ENCODE results near the gene KRT72.

Gene KRT72

GRCh38 chr12:52615208-52615868 is 14.1 kb upstream of the KRT72 start:
- Histone ChIP-seq H3K4me1 (ENCODE audit: insufficient read depth, low read length) (no peaks in the 10 kb centered on the region; the same call in 1 of the 2 replicates), H3K4me3 (ENCODE audit: low read length) (no peak overlapping the region), H3K9me3 (ENCODE audit: insufficient read depth, low read depth, low read length) (no peaks in the 10 kb centered on the region), H3K27me3 (ENCODE audit: insufficient read depth, low read length) (peaks cover 6% of the 10 kb centered on the region; the same call in 1 of the 2 replicates), H3K36me3 (ENCODE audit: insufficient read depth, low read length) (no peaks in the 10 kb centered on the region), H3K9ac (ENCODE audit: low read depth, low read length) (no peak overlapping the region), H3K27ac (ENCODE audit: low read depth, low read length) (no peak overlapping the region)
- WGBS = 100% methylated on average over 3 of the region's 6 CpGs

DNA sequence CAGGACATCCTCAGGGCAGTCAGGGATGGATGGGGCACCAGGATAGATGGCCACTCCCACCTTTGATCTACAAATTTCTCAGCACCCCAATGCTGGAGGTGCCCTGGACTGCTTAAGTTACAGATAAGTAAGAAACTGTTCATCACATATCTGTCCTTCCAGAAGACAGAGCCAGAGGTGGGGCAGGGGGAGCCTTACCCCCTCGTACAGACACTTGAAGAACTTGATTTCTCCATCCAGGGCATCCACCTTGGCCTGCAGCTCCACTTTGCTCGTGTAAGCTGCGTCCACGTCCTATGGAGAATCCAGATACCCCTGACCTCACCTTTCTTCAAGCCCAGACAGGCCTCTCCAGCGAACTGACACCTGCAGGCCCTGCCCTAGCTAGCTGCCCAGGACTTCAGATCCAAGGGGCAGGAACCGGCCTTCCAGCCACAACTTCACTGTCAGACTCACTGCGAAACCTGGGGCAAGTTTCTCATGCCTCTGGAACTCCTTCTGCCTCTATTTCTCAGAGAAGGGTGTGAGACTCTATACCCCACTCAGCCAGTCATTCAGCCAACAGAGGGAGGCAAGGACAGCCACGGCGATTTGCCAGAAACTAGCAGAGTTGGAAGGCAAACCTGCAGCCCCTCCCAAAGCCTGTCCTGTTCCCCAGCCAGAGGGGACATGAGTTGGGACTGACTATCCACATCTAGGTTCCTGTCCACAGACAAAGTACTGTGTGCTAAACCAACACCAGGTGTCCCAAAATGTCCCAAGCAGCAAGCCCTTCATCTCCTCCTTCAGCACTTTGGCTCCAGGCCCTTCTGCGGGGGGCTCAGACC is 13.3 kb upstream of the KRT72 start:
- Histone ChIP-seq H3K4me3 (ENCODE audit: low read length) (no peak overlapping the region), H3K4me1 (ENCODE audit: insufficient read depth, low read length) (no peaks in the 10 kb centered on the region), H3K27ac (ENCODE audit: low read depth, low read length) (no peak overlapping the region), H3K27me3 (ENCODE audit: insufficient read depth, low read length) (peaks cover 6% of the 10 kb centered on the region; the same call in 1 of the 2 replicates), H3K36me3 (ENCODE audit: insufficient read depth, low read length) (no peaks in the 10 kb centered on the region), H3K9me3 (ENCODE audit: insufficient read depth, low read depth, low read length) (no peaks in the 10 kb centered on the region), H3K9ac (ENCODE audit: low read depth, low read length) (no peak overlapping the region)
- 90% methylated on average over 10 of the region's 10 CpGs for WGBS

GRCh38 chr12:52613384-52614030 is 12.2 kb upstream of the KRT72 start:
- no peaks in the 10 kb centered on the region for H3K36me3 ChIP-seq (ENCODE audit: insufficient read depth, low read length)
- peaks cover 6% of the 10 kb centered on the region; the same call in 1 of the 2 replicates for H3K27me3 ChIP-seq (ENCODE audit: insufficient read depth, low read length)
- no peak overlapping the region for H3K4me3 ChIP-seq (ENCODE audit: low read length)
- no peak overlapping the region for H3K9ac ChIP-seq (ENCODE audit: low read depth, low read length)
- H3K4me1 ChIP-seq (ENCODE audit: insufficient read depth, low read length) = no peaks in the 10 kb centered on the region
- no peaks in the 10 kb centered on the region for H3K9me3 ChIP-seq (ENCODE audit: insufficient read depth, low read depth, low read length)
- H3K27ac ChIP-seq (ENCODE audit: low read depth, low read length) = no peak overlapping the region
- WGBS = 97% methylated on average over 9 of the region's 9 CpGs

DNA sequence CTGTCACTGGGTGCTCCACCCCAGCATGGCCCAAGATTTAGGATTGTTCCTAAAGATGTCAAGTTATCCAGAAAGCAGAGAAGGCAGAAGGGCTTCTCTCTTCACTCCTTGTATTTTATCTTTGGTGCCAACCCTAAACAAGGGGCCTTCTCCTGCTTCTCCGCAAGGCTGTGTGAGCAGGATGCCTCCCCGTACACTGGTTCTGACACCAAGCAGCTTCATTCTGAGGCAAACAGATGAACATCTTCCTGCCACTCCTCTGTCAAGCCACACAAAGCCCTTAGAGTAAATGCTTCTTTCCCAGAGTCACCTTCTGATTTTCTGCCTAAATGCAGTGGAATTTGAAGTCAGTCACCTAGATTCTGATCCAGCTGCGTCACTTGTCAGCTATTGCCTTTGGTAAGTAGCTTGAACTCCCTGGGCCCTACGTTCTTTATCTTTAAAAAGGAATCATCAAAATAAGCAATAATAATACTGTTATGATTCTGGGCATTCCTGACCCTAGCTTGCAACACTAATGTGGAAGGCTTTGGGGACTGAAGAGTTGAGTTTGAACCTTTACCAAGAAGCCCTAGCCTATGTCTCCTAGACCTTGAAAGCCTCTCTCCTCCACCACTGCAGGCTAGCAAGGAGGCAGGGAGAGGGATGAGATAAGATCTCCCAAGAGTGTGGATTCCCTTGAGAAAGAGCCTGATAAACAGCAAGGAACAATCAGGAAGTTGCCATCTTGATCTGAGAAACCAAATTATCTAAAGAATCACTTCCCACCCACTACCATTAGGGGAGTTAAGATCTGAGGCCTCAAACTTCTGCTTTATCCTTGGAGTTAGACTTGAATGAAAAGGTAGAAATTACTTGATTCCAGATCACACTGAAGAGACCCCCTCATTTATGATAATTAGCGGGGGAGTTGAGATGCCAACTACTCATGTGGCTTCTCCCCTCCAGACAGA is 11.4 kb upstream of the KRT72 start:
- Histone ChIP-seq H3K36me3 (ENCODE audit: insufficient read depth, low read length) (no peaks in the 10 kb centered on the region), H3K4me1 (ENCODE audit: insufficient read depth, low read length) (no peaks in the 10 kb centered on the region), H3K4me3 (ENCODE audit: low read length) (no peak overlapping the region), H3K9ac (ENCODE audit: low read depth, low read length) (no peak overlapping the region), H3K9me3 (ENCODE audit: insufficient read depth, low read depth, low read length) (no peaks in the 10 kb centered on the region), H3K27me3 (ENCODE audit: insufficient read depth, low read length) (peaks cover 6% of the 10 kb centered on the region; the same call in 1 of the 2 replicates), H3K27ac (ENCODE audit: low read depth, low read length) (no peak overlapping the region)
- WGBS = 87% methylated on average over 5 of the region's 5 CpGs

- no peak overlapping the region for H3K27ac ChIP-seq (ENCODE audit: low read depth, low read length)
- no peak overlapping the region for H3K4me3 ChIP-seq (ENCODE audit: low read length)
- H3K36me3 ChIP-seq (ENCODE audit: insufficient read depth, low read length) = no peaks in the 10 kb centered on the region
- H3K9ac ChIP-seq (ENCODE audit: low read depth, low read length) = no peak overlapping the region
- H3K9me3 ChIP-seq (ENCODE audit: insufficient read depth, low read depth, low read length) = no peaks in the 10 kb centered on the region
- H3K4me1 ChIP-seq (ENCODE audit: insufficient read depth, low read length) = no peaks in the 10 kb centered on the region
- peaks cover 6% of the 10 kb centered on the region; the same call in 1 of the 2 replicates for H3K27me3 ChIP-seq (ENCODE audit: insufficient read depth, low read length)
- 94% methylated on average over 6 of the region's 6 CpGs for WGBS
Measured at GRCh38 chr12:52611080-52611468, 9.8 kb upstream of the KRT72 start.

DNA sequence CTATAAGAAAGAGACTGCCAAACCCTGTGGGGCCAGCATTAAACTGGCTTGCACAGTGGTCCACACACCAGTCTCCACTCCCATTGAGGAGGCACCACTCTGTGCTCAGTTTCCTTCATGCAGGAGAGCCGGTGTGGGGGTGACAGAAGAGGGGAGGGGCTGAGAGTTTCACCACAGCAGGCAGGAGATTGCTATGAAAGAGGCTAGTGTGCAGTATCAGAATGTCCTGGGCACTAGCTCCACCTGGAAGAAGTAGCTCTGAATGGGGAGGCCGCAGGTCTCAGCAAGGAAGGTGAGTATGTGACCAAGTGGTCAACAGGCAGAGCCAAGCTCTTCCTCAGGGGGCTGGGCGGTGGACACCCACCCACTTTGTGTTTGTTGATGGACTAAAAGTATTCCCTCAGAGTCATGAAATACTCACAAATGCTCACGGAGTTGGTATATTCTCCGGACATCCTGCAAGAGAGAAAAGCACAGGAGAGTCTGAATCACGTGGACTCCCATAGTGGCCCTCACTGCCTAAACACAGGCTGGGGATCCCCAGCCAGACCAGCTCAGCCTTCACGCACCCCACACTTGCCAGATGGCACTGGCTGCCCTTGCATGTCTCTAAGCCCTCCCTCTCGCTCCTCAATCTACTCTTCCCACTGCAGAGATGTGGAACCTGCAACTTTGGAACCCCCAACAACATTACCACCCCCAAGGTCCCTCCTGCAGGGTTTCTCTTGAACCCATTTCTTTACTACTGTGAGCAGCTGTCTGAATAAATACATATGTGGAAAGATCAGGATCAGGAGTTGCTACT is 7.8 kb upstream of the KRT72 start:
- H3K27ac ChIP-seq (ENCODE audit: low read depth, low read length) = no peak overlapping the region
- 89% methylated on average over 8 of the region's 8 CpGs for WGBS
- H3K36me3 ChIP-seq (ENCODE audit: insufficient read depth, low read length) = no peaks in the 10 kb centered on the region
- no peak overlapping the region for H3K4me3 ChIP-seq (ENCODE audit: low read length)
- no peaks in the 10 kb centered on the region for H3K9me3 ChIP-seq (ENCODE audit: insufficient read depth, low read depth, low read length)
- H3K4me1 ChIP-seq (ENCODE audit: insufficient read depth, low read length) = no peaks in the 10 kb centered on the region
- peaks cover 6% of the 10 kb centered on the region; the same call in 1 of the 2 replicates for H3K27me3 ChIP-seq (ENCODE audit: insufficient read depth, low read length)
- H3K9ac ChIP-seq (ENCODE audit: low read depth, low read length) = no peak overlapping the region

GRCh38 chr12:52608161-52608560 is 6.9 kb upstream of the KRT72 start:
- 86% methylated on average over 6 of the region's 6 CpGs for WGBS
- Histone ChIP-seq H3K4me3 (ENCODE audit: low read length) (no peak overlapping the region), H3K27ac (ENCODE audit: low read depth, low read length) (no peak overlapping the region), H3K9me3 (ENCODE audit: insufficient read depth, low read depth, low read length) (no peaks in the 10 kb centered on the region), H3K4me1 (ENCODE audit: insufficient read depth, low read length) (no peaks in the 10 kb centered on the region), H3K36me3 (ENCODE audit: insufficient read depth, low read length) (no peaks in the 10 kb centered on the region), H3K27me3 (ENCODE audit: insufficient read depth, low read length) (peaks cover 6% of the 10 kb centered on the region; the same call in 1 of the 2 replicates), H3K9ac (ENCODE audit: low read depth, low read length) (no peak overlapping the region)

- Histone ChIP-seq H3K27ac (ENCODE audit: low read depth, low read length) (no peak overlapping the region), H3K27me3 (ENCODE audit: insufficient read depth, low read length) (peaks cover 6% of the 10 kb centered on the region; the same call in 1 of the 2 replicates), H3K36me3 (ENCODE audit: insufficient read depth, low read length) (no peaks in the 10 kb centered on the region), H3K4me3 (ENCODE audit: low read length) (no peak overlapping the region), H3K9ac (ENCODE audit: low read depth, low read length) (no peak overlapping the region), H3K9me3 (ENCODE audit: insufficient read depth, low read depth, low read length) (no peaks in the 10 kb centered on the region), H3K4me1 (ENCODE audit: insufficient read depth, low read length) (no peaks in the 10 kb centered on the region)
- 91% methylated on average over 1 of the region's 1 CpG for WGBS
Measured at GRCh38 chr12:52607314-52607713, 6.1 kb upstream of the KRT72 start.

DNA sequence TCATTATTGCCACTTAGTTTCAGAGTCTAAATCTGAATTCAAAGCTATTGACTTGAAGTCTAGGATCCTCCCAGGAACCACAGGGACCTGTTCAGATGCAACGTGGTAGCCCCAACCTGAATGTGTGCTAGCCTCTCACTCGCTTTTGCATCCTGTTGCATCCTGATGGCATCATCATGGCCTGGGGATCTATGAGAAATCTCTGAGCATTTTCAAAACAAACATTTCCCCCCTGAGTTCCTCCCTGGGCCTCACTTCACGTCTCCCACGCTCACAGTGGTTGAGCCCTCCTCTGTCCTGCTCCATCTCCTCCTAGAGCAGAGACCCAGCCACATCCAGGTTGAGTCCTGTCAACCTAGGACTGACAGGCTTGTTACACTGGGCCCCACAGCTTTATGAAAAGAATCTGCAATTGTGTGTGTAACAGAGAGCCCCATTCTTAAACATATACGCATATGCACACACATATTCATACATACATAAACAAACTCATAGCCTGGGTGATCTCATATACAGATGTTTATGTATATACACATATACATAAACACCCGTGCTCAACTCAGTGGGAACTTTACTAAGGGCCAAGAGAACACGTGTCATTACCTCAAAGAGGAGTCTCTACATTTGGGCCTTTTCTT is 5.4 kb upstream of the KRT72 start:
- Histone ChIP-seq H3K4me1 (ENCODE audit: insufficient read depth, low read length) (no peaks in the 10 kb centered on the region), H3K9me3 (ENCODE audit: insufficient read depth, low read depth, low read length) (no peaks in the 10 kb centered on the region), H3K9ac (ENCODE audit: low read depth, low read length) (no peak overlapping the region), H3K4me3 (ENCODE audit: low read length) (no peak overlapping the region), H3K27me3 (ENCODE audit: insufficient read depth, low read length) (peaks cover 6% of the 10 kb centered on the region; the same call in 1 of the 2 replicates), H3K36me3 (ENCODE audit: insufficient read depth, low read length) (no peaks in the 10 kb centered on the region), H3K27ac (ENCODE audit: low read depth, low read length) (no peak overlapping the region)
- 91% methylated on average over 7 of the region's 7 CpGs for WGBS

Data from HUES64 (cell line).